Vagina (tissue), 2 donors: ENCODE results near the gene CYP20A1. TPM values are rescaled to one million over a fixed set of nuclear protein-coding genes. Genes with fewer than 3 reads are reported as not detected.
"Not testable (repeated sequence)": the region's sequence is repeated elsewhere in the genome, so short reads cannot be mapped to it uniquely, and the experiment has no call there.

Experiments used
- DNase-seq, 2 donors: peaks; one replicate each; pipeline ENCODE4 v3.0.0-alpha.2; 2017; ENCODE audit errors: extremely low spot score in 2 of 2
- H3K27ac ChIP-seq: fragments of 200-600 bp; sonication (generic); one replicate; pipeline ENCODE4 v1.5.1; 2019
- H3K27me3 ChIP-seq: fragments of 200-600 bp; sonication (generic); one replicate; pipeline ENCODE4 v1.5.1; 2019
- H3K36me3 ChIP-seq, 2 donors: fragments of 200-600 bp; sonication (generic); one replicate each; pipeline ENCODE4 v1.5.1; 2017 to 2019
- H3K4me1 ChIP-seq: fragments of 200-600 bp; sonication (generic); one replicate; pipeline ENCODE4 v1.5.1; 2019
- H3K4me3 ChIP-seq, 2 donors: fragments of 200-600 bp; sonication (generic); 1 replicate in 1 of 2; 2 replicates in 1 of 2; pipeline ENCODE4 v1.5.1; 2016 to 2019
- H3K9me3 ChIP-seq: fragments of 200-600 bp; sonication (generic); one replicate; pipeline ENCODE4 v1.5.1; 2019
- POLR2A ChIP-seq, 2 donors: fragments of 450-650 bp; IDR thresholded peaks; one replicate each; pipeline ENCODE4 v1.6.1; 2017; ENCODE audit warnings: antibody characterized with exemption in 2 of 2, mild to moderate bottlenecking in 2 of 2, moderate library complexity in 2 of 2
- POLR2AphosphoS5 ChIP-seq, 2 donors: sonication (generic); formaldehyde crosslinking; IDR thresholded peaks; one replicate each; pipeline ENCODE4 v1.9.0; 2017; ENCODE audit warnings: antibody characterized with exemption in 2 of 2, mild to moderate bottlenecking in 2 of 2, low read depth in 1 of 2; ENCODE audit not compliant: insufficient read depth in 1 of 2
- intact Hi-C: fragments of 100-400 bp; cut with DNase I; formaldehyde crosslinking; loops from one replicate; pipeline ENCODE4 v1.15.1; 2023
- total RNA-seq: library from RNA; depleted of rRNA; stranded (reverse); fragments of >200 nt; gene quantifications from one replicate; pipeline ENCODE4 v1.2.3, GENCODE V29; 2016
- TF ChIP-seq, protein P1 (sequence below), 3 experiments: fragments of 450-650 bp in 2 of 3; fragments of 200-600 bp in 1 of 3; sonication (generic) in 1 of 3; IDR thresholded peaks; one replicate each; pipeline ENCODE4 v1.5.1; 2017 to 2019; ENCODE audit warnings: antibody characterized with exemption in 3 of 3, mild to moderate bottlenecking in 2 of 3, moderate library complexity in 2 of 3

The CYP20A1 gene, protein sequence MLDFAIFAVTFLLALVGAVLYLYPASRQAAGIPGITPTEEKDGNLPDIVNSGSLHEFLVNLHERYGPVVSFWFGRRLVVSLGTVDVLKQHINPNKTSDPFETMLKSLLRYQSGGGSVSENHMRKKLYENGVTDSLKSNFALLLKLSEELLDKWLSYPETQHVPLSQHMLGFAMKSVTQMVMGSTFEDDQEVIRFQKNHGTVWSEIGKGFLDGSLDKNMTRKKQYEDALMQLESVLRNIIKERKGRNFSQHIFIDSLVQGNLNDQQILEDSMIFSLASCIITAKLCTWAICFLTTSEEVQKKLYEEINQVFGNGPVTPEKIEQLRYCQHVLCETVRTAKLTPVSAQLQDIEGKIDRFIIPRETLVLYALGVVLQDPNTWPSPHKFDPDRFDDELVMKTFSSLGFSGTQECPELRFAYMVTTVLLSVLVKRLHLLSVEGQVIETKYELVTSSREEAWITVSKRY
- total RNA-seq: 19.4 TPM

DNA sequence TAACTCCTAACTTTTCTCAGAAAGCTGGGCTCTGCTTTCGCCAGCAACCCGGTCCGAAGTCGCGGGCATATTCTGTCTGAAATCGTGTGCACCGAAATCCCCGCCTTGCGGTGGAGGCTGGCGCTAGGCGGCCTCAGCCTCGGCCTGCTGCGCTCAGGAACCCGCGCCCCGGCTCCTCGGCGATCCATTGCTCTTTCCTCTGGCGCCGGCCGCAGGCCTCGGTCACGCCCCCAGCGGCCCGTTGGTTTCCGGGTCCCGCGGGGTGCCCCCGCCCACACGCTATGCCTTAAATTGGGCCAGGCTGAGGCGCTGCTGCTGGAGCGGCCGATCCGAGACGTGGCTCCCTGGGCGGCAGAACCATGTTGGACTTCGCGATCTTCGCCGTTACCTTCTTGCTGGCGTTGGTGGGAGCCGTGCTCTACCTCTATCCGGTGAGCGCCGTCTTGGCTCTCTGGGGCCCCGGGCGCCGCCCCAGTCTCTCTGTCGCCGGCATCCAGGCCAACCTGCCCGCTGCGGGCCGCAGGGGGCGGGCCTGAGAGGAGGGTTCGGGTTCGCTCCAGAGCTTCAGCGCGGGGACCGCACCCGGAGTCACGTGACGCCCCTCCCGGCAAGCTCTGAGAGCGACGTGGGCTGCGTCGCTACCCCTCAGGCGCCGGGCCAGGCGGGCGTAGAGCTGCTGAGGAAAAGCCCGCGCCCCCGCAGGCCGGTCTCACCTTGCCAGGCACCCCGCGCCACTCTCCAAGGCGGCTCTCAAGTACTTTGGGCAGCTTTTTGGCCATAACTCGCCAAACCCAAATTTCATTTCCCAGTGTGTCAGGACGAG, at the start of gene CYP20A1:
Gene CYP20A1, plus strand, starts transcription at position 315 of the 823 bp plus-strand sequence. Its CDS starts 45 bp downstream, at position 360.
- TF ChIP-seq POLR2A (IDR thresholded peaks at IDR 0.05): peak in 1 of 2 donors; percentile 57
- TF ChIP-seq POLR2AphosphoS5 (IDR thresholded peaks at IDR 0.05; ENCODE audit: insufficient read depth in 1 of 2, low read depth in 1 of 2): peak; percentile 83 to 96
- TF ChIP-seq, protein P1, sequence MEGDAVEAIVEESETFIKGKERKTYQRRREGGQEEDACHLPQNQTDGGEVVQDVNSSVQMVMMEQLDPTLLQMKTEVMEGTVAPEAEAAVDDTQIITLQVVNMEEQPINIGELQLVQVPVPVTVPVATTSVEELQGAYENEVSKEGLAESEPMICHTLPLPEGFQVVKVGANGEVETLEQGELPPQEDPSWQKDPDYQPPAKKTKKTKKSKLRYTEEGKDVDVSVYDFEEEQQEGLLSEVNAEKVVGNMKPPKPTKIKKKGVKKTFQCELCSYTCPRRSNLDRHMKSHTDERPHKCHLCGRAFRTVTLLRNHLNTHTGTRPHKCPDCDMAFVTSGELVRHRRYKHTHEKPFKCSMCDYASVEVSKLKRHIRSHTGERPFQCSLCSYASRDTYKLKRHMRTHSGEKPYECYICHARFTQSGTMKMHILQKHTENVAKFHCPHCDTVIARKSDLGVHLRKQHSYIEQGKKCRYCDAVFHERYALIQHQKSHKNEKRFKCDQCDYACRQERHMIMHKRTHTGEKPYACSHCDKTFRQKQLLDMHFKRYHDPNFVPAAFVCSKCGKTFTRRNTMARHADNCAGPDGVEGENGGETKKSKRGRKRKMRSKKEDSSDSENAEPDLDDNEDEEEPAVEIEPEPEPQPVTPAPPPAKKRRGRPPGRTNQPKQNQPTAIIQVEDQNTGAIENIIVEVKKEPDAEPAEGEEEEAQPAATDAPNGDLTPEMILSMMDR (IDR thresholded peaks at IDR 0.05): peak in 2 of 3 experiments; percentile 1 to 13
- intact Hi-C loops: no loop called here
- no peaks in the 10 kb centered on the region for H3K27me3 ChIP-seq

DNA sequence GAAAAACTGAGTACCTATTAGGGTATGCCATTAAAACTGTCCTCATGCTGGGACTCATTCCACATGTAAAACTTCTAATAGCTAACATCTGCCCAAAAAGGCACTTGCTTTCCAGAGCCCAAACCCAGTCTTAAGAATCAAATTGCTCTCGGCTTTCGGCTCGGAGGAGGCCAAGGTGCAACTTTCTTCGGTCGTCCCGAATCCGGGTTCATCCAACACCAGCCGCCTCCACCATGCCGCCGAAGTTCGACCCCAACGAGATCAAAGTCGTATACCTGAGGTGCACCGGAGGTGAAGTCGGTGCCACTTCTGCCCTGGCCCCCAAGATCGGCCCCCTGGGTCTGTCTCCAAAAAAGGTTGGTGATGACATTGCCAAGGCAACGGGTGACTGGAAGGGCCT, 48.3 kb upstream of the CYP20A1 start:
- intact Hi-C loops, H3K27me3 ChIP-seq, H3K9me3 ChIP-seq, H3K4me1 ChIP-seq, H3K4me3 ChIP-seq, DNase-seq, H3K27ac ChIP-seq: not testable (repeated sequence)
- H3K36me3 ChIP-seq: peaks cover 0 to 29% of the 10 kb centered on the region in 2 donors

More for the DNA sequence above, at the start of gene CYP20A1:
- H3K36me3 ChIP-seq: peaks cover 0 to 6% of the 10 kb centered on the region in 2 donors
- H3K27ac ChIP-seq: peak within 1 kb of the TSS; percentile 93
- peaks cover 30% of the 10 kb centered on the region for H3K4me1 ChIP-seq
- peak in 1 of 2 donors; percentile 94 for DNase-seq
- no peaks in the 10 kb centered on the region for H3K9me3 ChIP-seq
- H3K4me3 ChIP-seq: peak within 1 kb of the TSS; percentile 74 to 87

DNA sequence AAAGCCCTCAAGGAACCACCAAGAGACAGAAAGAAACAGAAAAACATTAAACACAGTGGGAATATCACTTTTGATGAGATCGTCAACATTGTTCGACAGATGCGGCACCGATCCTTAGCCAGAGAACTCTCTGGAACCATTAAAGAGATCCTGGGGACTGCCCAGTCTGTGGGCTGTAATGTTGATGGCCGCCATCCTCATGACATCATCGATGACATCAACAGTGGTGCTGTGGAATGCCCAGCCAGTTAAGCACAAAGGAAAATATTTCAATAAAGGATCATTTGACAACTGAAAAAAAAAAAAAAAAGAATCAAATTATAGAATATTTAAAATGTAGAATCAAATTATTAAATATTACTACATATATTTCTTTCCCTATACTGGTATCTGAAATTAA, 47.8 kb upstream of the CYP20A1 start:
- H3K4me3 ChIP-seq: not testable (repeated sequence)
- peaks cover 0 to 25% of the 10 kb centered on the region in 2 donors for H3K36me3 ChIP-seq

DNA sequence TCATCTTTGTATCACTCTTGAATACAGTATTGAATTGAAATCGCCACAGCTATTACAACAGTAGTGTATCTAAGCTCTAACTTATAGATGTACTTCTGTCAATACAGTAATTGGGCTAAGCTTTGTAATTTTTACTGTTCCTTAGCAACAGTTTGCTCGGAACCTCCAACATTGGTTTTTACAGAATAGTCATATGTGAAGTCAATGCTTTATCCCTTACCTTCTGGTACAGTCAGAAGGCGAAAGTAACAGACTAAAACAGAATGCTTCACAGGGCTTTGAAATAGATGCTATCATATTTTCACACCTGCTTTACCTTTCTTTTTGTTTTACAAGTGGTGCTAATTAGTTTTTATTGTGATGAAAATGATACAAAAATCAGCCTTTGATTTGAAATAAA, 46.9 kb upstream of the CYP20A1 start:
- no peak overlapping the region for H3K4me3 ChIP-seq
- no peaks in the 10 kb centered on the region for H3K9me3 ChIP-seq
- no peak for TF ChIP-seq POLR2AphosphoS5 (IDR thresholded peaks at IDR 0.05; ENCODE audit: insufficient read depth in 1 of 2, low read depth in 1 of 2)
- TF ChIP-seq, protein P1 (IDR thresholded peaks at IDR 0.05): no peak
- TF ChIP-seq POLR2A (IDR thresholded peaks at IDR 0.05): no peak
- no peaks in the 10 kb centered on the region for H3K4me1 ChIP-seq
- intact Hi-C loops: no loop called here
- peaks cover 0 to 19% of the 10 kb centered on the region in 2 donors for H3K36me3 ChIP-seq
- no peaks in the 10 kb centered on the region for H3K27me3 ChIP-seq
- DNase-seq: no peak
- no peak overlapping the region for H3K27ac ChIP-seq

More for the DNA sequence above, 47.8 kb upstream of the CYP20A1 start:
- H3K27me3 ChIP-seq, intact Hi-C loops, H3K4me1 ChIP-seq, H3K9me3 ChIP-seq, H3K27ac ChIP-seq, DNase-seq: not testable (repeated sequence)

DNA sequence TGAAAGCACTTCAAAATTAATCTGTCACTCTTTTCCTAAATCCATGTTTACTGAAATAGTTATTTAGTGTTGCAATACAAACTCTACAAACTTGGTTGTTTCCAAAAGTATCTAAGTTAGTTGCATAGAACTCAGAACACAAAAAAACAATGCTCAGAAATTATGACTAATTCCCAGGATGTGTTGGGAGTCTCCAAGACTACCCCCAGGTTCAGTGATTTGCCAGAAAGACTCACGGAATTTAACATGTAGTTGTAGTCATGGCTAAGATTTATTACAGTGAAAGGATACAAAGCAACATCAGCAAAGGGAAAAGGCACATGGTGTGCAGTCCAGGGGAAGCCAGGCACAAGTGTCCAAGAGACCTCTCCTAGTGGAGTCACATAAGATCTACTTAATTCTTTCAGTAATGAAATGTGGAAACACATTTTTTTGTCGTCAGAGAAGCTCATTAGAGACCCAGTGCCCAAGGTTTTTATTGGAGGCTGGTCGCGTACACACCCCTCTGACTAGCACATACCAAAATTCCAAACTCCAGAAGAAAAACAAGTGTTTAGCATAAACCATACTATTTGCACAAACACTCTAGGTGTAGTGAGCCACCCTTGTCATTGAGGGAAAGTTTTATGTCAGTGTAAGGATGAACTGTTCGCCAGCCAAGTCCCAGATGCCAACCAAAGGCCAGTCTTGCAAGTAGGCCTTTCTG, 43.3 kb upstream of the CYP20A1 start:
- H3K4me1 ChIP-seq: no peaks in the 10 kb centered on the region
- intact Hi-C loops: no loop called here
- no peaks in the 10 kb centered on the region for H3K27me3 ChIP-seq
- H3K36me3 ChIP-seq: peaks cover 0 to 14% of the 10 kb centered on the region in 2 donors
- H3K27ac ChIP-seq: no peak overlapping the region
- H3K4me3 ChIP-seq: no peak overlapping the region
- TF ChIP-seq, protein P1 (IDR thresholded peaks at IDR 0.05): no peak
- TF ChIP-seq POLR2A (IDR thresholded peaks at IDR 0.05) (no peak), POLR2AphosphoS5 (IDR thresholded peaks at IDR 0.05; ENCODE audit: insufficient read depth in 1 of 2, low read depth in 1 of 2) (no peak)
- no peaks in the 10 kb centered on the region for H3K9me3 ChIP-seq
- no peak for DNase-seq
